Measurements from ENCODE around the gene PPM1H. TPM values are rescaled to one million over a fixed set of nuclear protein-coding genes. Genes with fewer than 3 reads are reported as not detected.
"Not testable (repeated sequence)": the region's sequence is repeated elsewhere in the genome, so short reads cannot be mapped to it uniquely, and the experiment has no call there.

The PPM1H gene, protein sequence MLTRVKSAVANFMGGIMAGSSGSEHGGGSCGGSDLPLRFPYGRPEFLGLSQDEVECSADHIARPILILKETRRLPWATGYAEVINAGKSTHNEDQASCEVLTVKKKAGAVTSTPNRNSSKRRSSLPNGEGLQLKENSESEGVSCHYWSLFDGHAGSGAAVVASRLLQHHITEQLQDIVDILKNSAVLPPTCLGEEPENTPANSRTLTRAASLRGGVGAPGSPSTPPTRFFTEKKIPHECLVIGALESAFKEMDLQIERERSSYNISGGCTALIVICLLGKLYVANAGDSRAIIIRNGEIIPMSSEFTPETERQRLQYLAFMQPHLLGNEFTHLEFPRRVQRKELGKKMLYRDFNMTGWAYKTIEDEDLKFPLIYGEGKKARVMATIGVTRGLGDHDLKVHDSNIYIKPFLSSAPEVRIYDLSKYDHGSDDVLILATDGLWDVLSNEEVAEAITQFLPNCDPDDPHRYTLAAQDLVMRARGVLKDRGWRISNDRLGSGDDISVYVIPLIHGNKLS
- not detected in 2 replicates for total RNA-seq

GRCh38 chr12:62934799-62935674 lies at the start of gene PPM1H:
PPM1H (minus strand) TSS chr12:62935150; CDS start chr12:62934736, 414 bp downstream.
- Mint-ChIP-seq H3K4me1 (ENCODE audit: low read depth) (peaks cover 15% of the 10 kb centered on the region), H3K4me3 (peak within 1 kb of the TSS; percentile 80), H3K27me3 (ENCODE audit: insufficient read depth) (peaks cover 59% of the 10 kb centered on the region), H3K36me3 (ENCODE audit: low read depth) (no peaks in the 10 kb centered on the region), H3K9me3 (no peaks in the 10 kb centered on the region), H3K27ac (no peak within 1 kb of the TSS)
- intact Hi-C loops (cut with micrococcal nuclease), result loop anchor here (5.0 kb wide), 1 partner anchor 212 kb away; no protein-coding TSS in a partner anchor
- peak; percentile 3 for DNase-seq (ENCODE audit: low spot score)

DNA sequence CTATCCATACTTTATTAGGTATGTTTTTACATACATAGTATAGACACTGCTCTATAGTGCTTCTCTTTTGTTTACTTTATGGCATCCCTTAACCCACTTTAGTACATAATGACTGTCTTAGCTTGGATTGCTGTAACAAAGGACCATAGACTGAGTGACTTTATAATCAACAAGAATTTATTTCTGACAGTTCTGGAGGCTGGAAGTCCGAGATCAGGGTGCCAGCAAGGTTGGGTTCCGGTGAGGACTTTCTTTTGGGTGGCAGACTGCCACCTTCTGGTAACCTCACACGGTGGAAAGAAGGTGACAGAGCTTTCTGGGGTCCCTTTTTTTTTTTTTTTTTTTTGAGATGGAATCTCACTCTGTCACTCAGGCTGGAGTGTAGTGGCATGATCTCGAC lies 48.6 kb upstream of the PPM1H start:
- no peaks in the 10 kb centered on the region for H3K4me1 Mint-ChIP-seq (ENCODE audit: low read depth)
- no peak overlapping the region for H3K4me3 Mint-ChIP-seq
- peaks cover 2% of the 10 kb centered on the region for H3K27me3 Mint-ChIP-seq (ENCODE audit: insufficient read depth)
- no peaks in the 10 kb centered on the region for H3K9me3 Mint-ChIP-seq
- intact Hi-C loops (cut with micrococcal nuclease), result no loop called here
- no peak for DNase-seq (ENCODE audit: low spot score)
- no peak overlapping the region for H3K27ac Mint-ChIP-seq
- H3K36me3 Mint-ChIP-seq (ENCODE audit: low read depth), result no peaks in the 10 kb centered on the region

GRCh38 chr12:62978768-62979167 lies 43.8 kb upstream of the PPM1H start:
- Mint-ChIP-seq H3K9me3 (no peaks in the 10 kb centered on the region), H3K27me3 (ENCODE audit: insufficient read depth) (no peaks in the 10 kb centered on the region), H3K27ac (no peak overlapping the region), H3K4me3 (no peak overlapping the region), H3K4me1 (ENCODE audit: low read depth) (no peaks in the 10 kb centered on the region), H3K36me3 (ENCODE audit: low read depth) (no peaks in the 10 kb centered on the region)
- DNase-seq (ENCODE audit: low spot score), result no peak
- intact Hi-C loops (cut with micrococcal nuclease), result no loop called here

GRCh38 chr12:62977883-62978282 lies 42.9 kb upstream of the PPM1H start:
- H3K27ac Mint-ChIP-seq, result no peak overlapping the region
- H3K36me3 Mint-ChIP-seq (ENCODE audit: low read depth), result no peaks in the 10 kb centered on the region
- H3K9me3 Mint-ChIP-seq, result no peaks in the 10 kb centered on the region
- DNase-seq (ENCODE audit: low spot score), result no peak
- no peaks in the 10 kb centered on the region for H3K27me3 Mint-ChIP-seq (ENCODE audit: insufficient read depth)
- intact Hi-C loops (cut with micrococcal nuclease), result no loop called here
- no peak overlapping the region for H3K4me3 Mint-ChIP-seq
- no peaks in the 10 kb centered on the region for H3K4me1 Mint-ChIP-seq (ENCODE audit: low read depth)

- intact Hi-C loops (cut with micrococcal nuclease), result no loop called here
- no peaks in the 10 kb centered on the region for H3K36me3 Mint-ChIP-seq (ENCODE audit: low read depth)
- no peaks in the 10 kb centered on the region for H3K4me1 Mint-ChIP-seq (ENCODE audit: low read depth)
- H3K27ac Mint-ChIP-seq, result no peak overlapping the region
- DNase-seq (ENCODE audit: low spot score), result no peak
- no peak overlapping the region for H3K4me3 Mint-ChIP-seq
- no peaks in the 10 kb centered on the region for H3K27me3 Mint-ChIP-seq (ENCODE audit: insufficient read depth)
- H3K9me3 Mint-ChIP-seq, result no peaks in the 10 kb centered on the region
These were observed 42.5 kb upstream of the PPM1H start for GRCh38 chr12:62977418-62977817.

GRCh38 chr12:62976110-62976662 lies 41.2 kb upstream of the PPM1H start:
- no peaks in the 10 kb centered on the region for H3K4me1 Mint-ChIP-seq (ENCODE audit: low read depth)
- H3K27me3 Mint-ChIP-seq (ENCODE audit: insufficient read depth), result peaks cover 1% of the 10 kb centered on the region
- no peak for DNase-seq (ENCODE audit: low spot score)
- no peaks in the 10 kb centered on the region for H3K36me3 Mint-ChIP-seq (ENCODE audit: low read depth)
- intact Hi-C loops (cut with micrococcal nuclease), result no loop called here
- no peak overlapping the region for H3K27ac Mint-ChIP-seq
- H3K9me3 Mint-ChIP-seq, result no peaks in the 10 kb centered on the region
- H3K4me3 Mint-ChIP-seq, result no peak overlapping the region

DNA sequence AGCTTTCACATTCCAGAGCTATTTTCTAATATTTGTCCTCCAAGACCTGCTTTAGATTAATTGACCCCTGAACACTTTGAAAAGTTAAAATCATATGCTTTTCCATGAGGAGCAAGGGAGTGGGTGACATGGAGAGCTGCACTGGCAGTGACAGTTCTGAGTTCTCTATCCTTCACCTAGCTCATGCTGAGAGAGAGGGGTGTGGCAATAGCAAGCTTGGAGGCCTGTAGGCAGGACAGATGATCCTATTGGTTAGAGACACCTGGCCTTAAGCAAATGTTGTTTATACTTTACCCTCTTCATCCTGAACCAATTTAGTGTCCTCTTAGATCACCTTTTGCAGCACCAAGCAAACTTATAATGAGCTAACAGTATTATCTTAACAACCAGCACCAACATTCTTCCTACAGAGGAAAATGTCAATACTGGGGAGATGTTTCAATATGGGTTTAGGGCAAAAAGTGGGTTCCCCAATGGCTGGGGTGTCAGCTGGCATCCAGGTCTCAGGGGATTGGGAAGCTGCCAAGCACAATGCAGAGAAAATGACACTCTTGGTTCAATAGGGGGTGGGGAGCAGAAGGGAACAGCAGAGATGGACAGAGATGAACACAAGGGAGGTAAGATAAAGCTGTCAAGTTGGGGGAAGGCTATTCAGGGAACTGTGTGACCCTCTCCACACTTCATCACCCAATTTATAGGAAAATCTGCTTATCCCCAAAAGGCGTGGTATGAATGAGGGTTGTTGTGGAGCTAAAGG lies 37.0 kb upstream of the PPM1H start:
- DNase-seq (ENCODE audit: low spot score), result no peak
- Mint-ChIP-seq H3K9me3 (no peaks in the 10 kb centered on the region), H3K36me3 (ENCODE audit: low read depth) (no peaks in the 10 kb centered on the region), H3K4me1 (ENCODE audit: low read depth) (no peaks in the 10 kb centered on the region), H3K27me3 (ENCODE audit: insufficient read depth) (peaks cover 1% of the 10 kb centered on the region), H3K27ac (no peak overlapping the region), H3K4me3 (no peak overlapping the region)
- intact Hi-C loops (cut with micrococcal nuclease), result no loop called here

GRCh38 chr12:62969695-62970094 lies 34.7 kb upstream of the PPM1H start:
- no peaks in the 10 kb centered on the region for H3K36me3 Mint-ChIP-seq (ENCODE audit: low read depth)
- H3K4me1 Mint-ChIP-seq (ENCODE audit: low read depth), result no peaks in the 10 kb centered on the region
- H3K4me3 Mint-ChIP-seq, result no peak overlapping the region
- intact Hi-C loops (cut with micrococcal nuclease), result no loop called here
- no peak for DNase-seq (ENCODE audit: low spot score)
- H3K9me3 Mint-ChIP-seq, result no peaks in the 10 kb centered on the region
- peaks cover 1% of the 10 kb centered on the region for H3K27me3 Mint-ChIP-seq (ENCODE audit: insufficient read depth)
- no peak overlapping the region for H3K27ac Mint-ChIP-seq

DNA sequence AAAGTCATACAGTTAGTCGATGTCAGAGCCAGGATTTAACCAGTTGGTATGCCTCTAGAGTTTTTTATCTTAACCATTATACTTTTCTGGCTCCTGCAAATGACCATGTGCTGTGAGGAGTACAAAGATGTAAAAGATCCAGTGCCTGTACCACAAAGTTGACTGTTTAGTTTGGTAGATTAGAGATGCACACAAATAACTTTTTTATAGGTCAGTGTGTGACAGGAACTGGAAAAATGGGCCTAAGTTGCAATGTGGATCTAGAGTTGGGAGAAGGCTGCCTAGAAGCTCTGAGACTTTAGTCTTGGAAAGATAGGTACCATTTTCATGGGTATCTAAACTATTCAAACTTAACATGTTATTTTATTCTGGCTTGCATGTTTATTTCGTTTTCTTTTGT lies 32.8 kb upstream of the PPM1H start:
- intact Hi-C loops (cut with micrococcal nuclease), result no loop called here
- H3K9me3 Mint-ChIP-seq, result no peaks in the 10 kb centered on the region
- no peaks in the 10 kb centered on the region for H3K4me1 Mint-ChIP-seq (ENCODE audit: low read depth)
- no peaks in the 10 kb centered on the region for H3K36me3 Mint-ChIP-seq (ENCODE audit: low read depth)
- no peak overlapping the region for H3K27ac Mint-ChIP-seq
- no peak overlapping the region for H3K4me3 Mint-ChIP-seq
- H3K27me3 Mint-ChIP-seq (ENCODE audit: insufficient read depth), result peaks cover 1% of the 10 kb centered on the region
- no peak for DNase-seq (ENCODE audit: low spot score)

- intact Hi-C loops (cut with micrococcal nuclease), result no loop called here
- Mint-ChIP-seq H3K27me3 (ENCODE audit: insufficient read depth) (no peaks in the 10 kb centered on the region), H3K9me3 (no peaks in the 10 kb centered on the region), H3K27ac (no peak overlapping the region), H3K36me3 (ENCODE audit: low read depth) (no peaks in the 10 kb centered on the region), H3K4me1 (ENCODE audit: low read depth) (no peaks in the 10 kb centered on the region), H3K4me3 (no peak overlapping the region)
- DNase-seq (ENCODE audit: low spot score), result no peak
These were observed 32.1 kb upstream of the PPM1H start for GRCh38 chr12:62966990-62967506.

DNA sequence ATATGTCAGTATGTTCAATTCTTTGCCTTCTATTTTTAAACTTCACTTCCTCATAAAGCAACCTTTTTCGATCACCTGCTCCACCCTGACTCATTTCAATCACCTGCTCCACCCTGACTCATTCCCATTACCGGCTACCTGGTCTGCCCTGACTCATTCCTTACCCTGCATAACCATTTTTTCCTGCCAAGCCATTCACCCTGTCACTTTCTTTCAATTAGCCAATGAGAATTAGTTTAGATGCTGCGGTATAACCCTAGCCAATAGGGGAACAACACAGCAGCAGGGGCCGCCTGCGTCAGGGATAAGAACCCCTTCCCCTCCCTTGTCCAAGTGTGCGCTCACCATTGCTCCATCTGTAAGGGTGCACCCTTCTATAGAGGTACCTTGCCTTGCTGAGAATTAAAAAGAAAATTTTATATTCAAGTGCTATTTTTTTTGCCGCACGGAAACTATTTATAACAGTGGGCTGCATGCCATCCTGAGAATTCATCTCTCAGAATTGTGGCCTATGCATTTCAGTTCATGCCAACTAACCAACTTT lies 31.6 kb upstream of the PPM1H start:
- H3K4me1 Mint-ChIP-seq (ENCODE audit: low read depth); H3K4me3 Mint-ChIP-seq; intact Hi-C loops (cut with micrococcal nuclease); H3K27me3 Mint-ChIP-seq (ENCODE audit: insufficient read depth); DNase-seq (ENCODE audit: low spot score); H3K36me3 Mint-ChIP-seq (ENCODE audit: low read depth); H3K27ac Mint-ChIP-seq; H3K9me3 Mint-ChIP-seq: not testable (repeated sequence)

- H3K4me3 Mint-ChIP-seq; H3K36me3 Mint-ChIP-seq (ENCODE audit: low read depth); H3K27me3 Mint-ChIP-seq (ENCODE audit: insufficient read depth); H3K27ac Mint-ChIP-seq; intact Hi-C loops (cut with micrococcal nuclease); H3K4me1 Mint-ChIP-seq (ENCODE audit: low read depth); H3K9me3 Mint-ChIP-seq; DNase-seq (ENCODE audit: low spot score): not testable (repeated sequence)
These were observed 30.8 kb upstream of the PPM1H start for GRCh38 chr12:62965700-62966099.
